ENCODE measurements around the gene SLC12A8. TPM values are rescaled to one million over a fixed set of nuclear protein-coding genes. Genes with fewer than 3 reads are reported as not detected.

Gene SLC12A8
- total RNA-seq, 1 donor from 2014 or later = 2.9 TPM

DNA sequence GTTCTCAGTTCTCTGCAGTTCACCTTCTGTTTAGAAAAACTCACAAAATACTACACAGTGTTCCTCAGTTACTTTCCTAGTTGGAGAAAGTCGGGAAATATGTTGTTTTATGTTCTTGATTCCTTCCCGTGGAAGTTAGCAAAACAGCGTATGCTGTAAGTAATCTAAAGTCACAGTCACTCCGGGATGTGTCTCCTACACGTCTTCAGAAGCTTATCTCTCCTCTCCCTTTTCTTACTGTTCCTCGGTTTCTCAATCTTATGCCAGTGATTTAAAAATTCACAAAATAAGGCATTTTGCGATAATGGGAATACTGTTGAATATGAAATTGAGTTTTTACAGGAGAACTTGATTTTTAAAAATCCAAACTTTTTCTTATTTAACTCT, 158.5 kb downstream of the SLC12A8 start:
- DNase-seq (ENCODE audit: low read depth, low spot score) = no peak
- Mint-ChIP-seq H3K36me3 (ENCODE audit: low read depth) (peaks cover 6% of the 10 kb centered on the region), H3K4me3 (peak overlapping the region; percentile 95), H3K4me1 (peaks cover 55% of the 10 kb centered on the region), H3K9me3 (no peaks in the 10 kb centered on the region), H3K27ac (ENCODE audit: unreplicated experiment) (no peak overlapping the region), H3K27me3 (ENCODE audit: low read depth) (peaks cover 35% of the 10 kb centered on the region)
- TF ChIP-seq, protein P1, sequence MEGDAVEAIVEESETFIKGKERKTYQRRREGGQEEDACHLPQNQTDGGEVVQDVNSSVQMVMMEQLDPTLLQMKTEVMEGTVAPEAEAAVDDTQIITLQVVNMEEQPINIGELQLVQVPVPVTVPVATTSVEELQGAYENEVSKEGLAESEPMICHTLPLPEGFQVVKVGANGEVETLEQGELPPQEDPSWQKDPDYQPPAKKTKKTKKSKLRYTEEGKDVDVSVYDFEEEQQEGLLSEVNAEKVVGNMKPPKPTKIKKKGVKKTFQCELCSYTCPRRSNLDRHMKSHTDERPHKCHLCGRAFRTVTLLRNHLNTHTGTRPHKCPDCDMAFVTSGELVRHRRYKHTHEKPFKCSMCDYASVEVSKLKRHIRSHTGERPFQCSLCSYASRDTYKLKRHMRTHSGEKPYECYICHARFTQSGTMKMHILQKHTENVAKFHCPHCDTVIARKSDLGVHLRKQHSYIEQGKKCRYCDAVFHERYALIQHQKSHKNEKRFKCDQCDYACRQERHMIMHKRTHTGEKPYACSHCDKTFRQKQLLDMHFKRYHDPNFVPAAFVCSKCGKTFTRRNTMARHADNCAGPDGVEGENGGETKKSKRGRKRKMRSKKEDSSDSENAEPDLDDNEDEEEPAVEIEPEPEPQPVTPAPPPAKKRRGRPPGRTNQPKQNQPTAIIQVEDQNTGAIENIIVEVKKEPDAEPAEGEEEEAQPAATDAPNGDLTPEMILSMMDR (conservative IDR thresholded peaks at IDR 0.05) = no peak

DNA sequence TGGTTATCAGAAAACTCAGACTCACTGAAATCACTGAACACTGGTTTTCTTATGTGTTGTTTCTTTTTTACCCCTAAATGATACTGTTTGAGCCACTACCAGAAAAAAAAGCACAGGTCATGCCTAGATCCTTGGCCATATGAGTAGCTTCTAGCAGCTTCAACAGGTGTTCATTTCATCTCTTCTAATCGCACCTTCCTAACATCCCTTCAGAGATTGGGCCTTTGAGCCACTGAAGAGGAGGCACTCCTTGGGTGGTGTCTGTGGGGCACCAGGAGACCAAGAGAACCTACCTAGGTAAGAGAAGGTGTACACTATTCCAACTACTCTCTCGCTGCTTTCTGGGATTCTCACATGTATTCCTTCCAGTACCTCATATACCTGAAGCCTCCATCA, 159.2 kb downstream of the SLC12A8 start:
- TF ChIP-seq, protein P1 (conservative IDR thresholded peaks at IDR 0.05) = no peak
- peaks cover 35% of the 10 kb centered on the region for H3K27me3 Mint-ChIP-seq (ENCODE audit: low read depth)
- no peaks in the 10 kb centered on the region for H3K9me3 Mint-ChIP-seq
- peaks cover 6% of the 10 kb centered on the region for H3K36me3 Mint-ChIP-seq (ENCODE audit: low read depth)
- no peak for DNase-seq (ENCODE audit: low read depth, low spot score)
- no peak overlapping the region for H3K27ac Mint-ChIP-seq (ENCODE audit: unreplicated experiment)
- H3K4me3 Mint-ChIP-seq = peak overlapping the region; percentile 95
- peaks cover 55% of the 10 kb centered on the region for H3K4me1 Mint-ChIP-seq

DNA sequence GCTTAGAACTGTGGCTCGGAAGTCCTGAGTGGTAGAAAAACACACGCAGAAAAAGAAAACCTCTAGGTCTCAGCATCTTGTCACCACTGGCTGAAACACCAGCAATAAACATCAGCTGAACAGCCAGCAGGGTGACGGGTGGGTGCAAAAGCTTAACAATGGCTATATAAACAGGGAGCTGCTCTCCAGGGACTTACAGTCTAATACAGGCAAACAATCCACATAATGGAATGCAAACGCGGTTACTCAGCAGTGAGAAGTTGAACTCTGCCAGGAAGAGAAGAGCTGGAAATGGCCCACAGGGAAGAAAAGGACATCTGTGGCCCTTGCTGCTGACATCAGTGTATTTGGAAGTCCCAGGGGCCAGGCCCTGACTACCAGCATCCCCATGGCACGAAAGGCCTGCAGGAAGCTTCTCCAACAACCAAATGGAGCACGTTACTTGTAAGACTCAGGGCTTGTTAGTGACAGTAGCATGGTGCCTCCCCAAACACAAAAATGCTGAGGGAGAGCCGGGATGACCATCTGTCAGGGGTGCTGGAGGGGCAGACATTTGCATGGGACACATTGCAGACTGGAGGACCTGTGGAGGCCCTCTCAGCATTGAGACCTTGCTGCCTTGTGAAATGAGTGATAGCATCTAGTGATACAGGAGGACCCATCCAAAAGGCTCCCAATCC, 159.8 kb downstream of the SLC12A8 start:
- Mint-ChIP-seq H3K4me1 (peaks cover 55% of the 10 kb centered on the region), H3K9me3 (no peaks in the 10 kb centered on the region), H3K27ac (ENCODE audit: unreplicated experiment) (peak overlapping the region; percentile 89), H3K27me3 (ENCODE audit: low read depth) (peaks cover 29% of the 10 kb centered on the region), H3K4me3 (peak overlapping the region; percentile 95), H3K36me3 (ENCODE audit: low read depth) (peaks cover 6% of the 10 kb centered on the region)
- DNase-seq (ENCODE audit: low read depth, low spot score) = no peak
- TF ChIP-seq, protein P1 (conservative IDR thresholded peaks at IDR 0.05) = no peak

DNA sequence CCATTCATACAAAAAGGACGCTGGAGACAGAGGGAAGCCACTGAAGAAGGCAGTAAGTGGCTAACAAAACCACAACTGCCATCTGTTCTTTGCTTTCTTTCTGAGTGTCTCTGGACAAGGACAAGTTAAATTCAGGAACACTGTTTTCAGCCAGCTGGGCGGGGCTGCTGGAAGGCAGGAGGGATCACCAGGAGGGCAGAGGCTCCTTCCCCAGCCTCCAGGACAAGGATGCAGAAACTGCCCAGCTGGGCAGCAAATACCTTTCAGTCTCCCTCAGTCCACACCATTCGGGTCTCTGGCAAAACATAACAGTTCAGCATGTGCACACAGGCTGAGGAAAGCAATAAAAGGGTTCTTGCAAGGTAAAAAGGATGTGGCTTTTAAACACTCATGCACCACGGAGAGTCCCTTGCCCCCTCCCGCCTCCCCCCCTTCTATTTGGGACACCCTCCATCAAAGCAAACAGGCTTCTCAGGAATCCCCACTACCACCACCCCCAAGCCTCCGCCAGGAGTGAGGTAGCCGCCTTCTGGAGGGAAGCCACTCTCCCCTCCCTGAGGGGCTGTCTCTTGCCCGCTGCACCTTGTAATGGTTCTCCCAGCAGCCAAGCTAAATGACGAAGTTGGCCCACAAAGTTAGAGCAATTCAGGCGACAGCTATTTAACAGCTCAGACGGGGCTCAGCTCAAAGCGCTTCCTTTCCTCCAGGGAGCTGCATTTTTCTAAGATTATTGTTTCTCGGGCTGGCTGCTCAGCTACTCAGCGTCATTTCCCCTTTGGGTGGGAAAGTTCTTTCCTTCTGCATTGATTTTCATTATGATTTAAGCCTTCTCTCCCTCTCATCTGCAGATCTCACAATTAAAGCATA, 160.6 kb downstream of the SLC12A8 start:
- H3K27ac Mint-ChIP-seq (ENCODE audit: unreplicated experiment) = peak overlapping the region; percentile 89
- H3K9me3 Mint-ChIP-seq = no peaks in the 10 kb centered on the region
- H3K36me3 Mint-ChIP-seq (ENCODE audit: low read depth) = peaks cover 6% of the 10 kb centered on the region
- TF ChIP-seq, protein P1 (conservative IDR thresholded peaks at IDR 0.05) = no peak
- DNase-seq (ENCODE audit: low read depth, low spot score) = no peak
- peak overlapping the region; percentile 95 for H3K4me3 Mint-ChIP-seq
- H3K4me1 Mint-ChIP-seq = peaks cover 55% of the 10 kb centered on the region
- peaks cover 23% of the 10 kb centered on the region for H3K27me3 Mint-ChIP-seq (ENCODE audit: low read depth)

DNA sequence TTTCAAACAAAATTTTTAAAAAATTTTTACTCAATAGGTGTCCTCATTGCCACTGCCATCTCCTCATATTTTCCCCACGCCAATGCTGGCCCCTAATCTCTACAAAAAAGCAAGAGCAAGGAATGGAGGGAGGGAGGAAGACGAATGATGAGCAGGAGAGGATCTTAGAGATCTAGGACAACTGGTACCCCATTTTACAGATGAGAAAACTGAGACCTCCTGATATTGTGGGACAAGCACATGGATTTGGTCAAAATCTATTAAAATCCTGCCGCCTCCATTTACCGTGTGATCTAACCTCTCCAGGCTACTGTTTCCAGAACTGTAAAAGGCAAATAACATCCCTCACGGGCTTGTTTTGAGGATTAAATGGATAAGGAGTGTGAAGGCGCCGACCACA, 161.3 kb downstream of the SLC12A8 start:
- no peak overlapping the region for H3K27ac Mint-ChIP-seq (ENCODE audit: unreplicated experiment)
- H3K4me1 Mint-ChIP-seq = peaks cover 51% of the 10 kb centered on the region
- H3K36me3 Mint-ChIP-seq (ENCODE audit: low read depth) = peaks cover 6% of the 10 kb centered on the region
- peaks cover 17% of the 10 kb centered on the region for H3K27me3 Mint-ChIP-seq (ENCODE audit: low read depth)
- TF ChIP-seq, protein P1 (conservative IDR thresholded peaks at IDR 0.05) = no peak
- no peak for DNase-seq (ENCODE audit: low read depth, low spot score)
- peak overlapping the region; percentile 95 for H3K4me3 Mint-ChIP-seq
- no peaks in the 10 kb centered on the region for H3K9me3 Mint-ChIP-seq
